HG03354 (cell line): ENCODE measurements around the gene CYP17A1.
"Not testable (repeated sequence)": the region's sequence is repeated elsewhere in the genome, so short reads cannot be mapped to it uniquely, and the experiment has no call there.

Source experiments
- ATAC-seq: cut with Tn5 transposase; IDR thresholded peaks from one replicate; pipeline ENCODE4 v1.9.1; 2021; ENCODE audit warnings: mild to moderate bottlenecking; ENCODE audit not compliant: unreplicated experiment, poor library complexity, severe bottlenecking

Gene CYP17A1

GRCh38 chr10:102837230-102837721 is at the start of gene CYP17A1:
Gene CYP17A1 (minus strand): TSS chr10:102837413. CDS start chr10:102837361, 52 bp downstream.
- ATAC-seq = no peak

- ATAC-seq = no peak
Observed at GRCh38 chr10:102880256-102880655, 43.0 kb upstream of the CYP17A1 start.

GRCh38 chr10:102878629-102879028 is 41.4 kb upstream of the CYP17A1 start:
- ATAC-seq = no peak

- no peak for ATAC-seq
Observed at GRCh38 chr10:102876747-102877153, 39.5 kb upstream of the CYP17A1 start.

GRCh38 chr10:102872163-102872562 is 35.0 kb upstream of the CYP17A1 start:
- ATAC-seq = no peak

GRCh38 chr10:102870221-102870620 is 33.0 kb upstream of the CYP17A1 start:
- no peak for ATAC-seq

GRCh38 chr10:102869258-102870198 is 32.3 kb upstream of the CYP17A1 start, which contains the start of gene AS3MT:
Gene AS3MT (plus strand): TSS chr10:102869470. CDS start chr10:102869593, 123 bp downstream.
- no peak for ATAC-seq

- no peak for ATAC-seq
Observed at GRCh38 chr10:102868911-102869257, 31.7 kb upstream of the CYP17A1 start.

- no peak for ATAC-seq
Observed at GRCh38 chr10:102865620-102866019, 28.4 kb upstream of the CYP17A1 start.

- ATAC-seq = no peak
Observed at GRCh38 chr10:102863660-102864059, 26.4 kb upstream of the CYP17A1 start.

GRCh38 chr10:102859911-102860310 is 22.7 kb upstream of the CYP17A1 start:
- ATAC-seq = no peak

- ATAC-seq = no peak
Observed at GRCh38 chr10:102856758-102857424, 19.7 kb upstream of the CYP17A1 start.

GRCh38 chr10:102855731-102856436 is 18.7 kb upstream of the CYP17A1 start:
- ATAC-seq = not testable (repeated sequence)

- ATAC-seq = not testable (repeated sequence)
Observed at GRCh38 chr10:102853237-102853636, 16.0 kb upstream of the CYP17A1 start.

GRCh38 chr10:102850025-102850518 is 12.9 kb upstream of the CYP17A1 start:
- no peak for ATAC-seq

- ATAC-seq = no peak
Observed at GRCh38 chr10:102845352-102845902, 8.2 kb upstream of the CYP17A1 start.

GRCh38 chr10:102844190-102844776 is 7.1 kb upstream of the CYP17A1 start:
- ATAC-seq = not testable (repeated sequence)

- ATAC-seq = not testable (repeated sequence)
Observed at GRCh38 chr10:102843139-102843538, 5.9 kb upstream of the CYP17A1 start.

GRCh38 chr10:102841827-102842345 is 4.7 kb upstream of the CYP17A1 start:
- ATAC-seq = no peak
